Mesothelial cell of epicardium (in vitro differentiated cells): ENCODE results near the gene AP3B2. TPM values are rescaled to one million over a fixed set of nuclear protein-coding genes. Genes with fewer than 3 reads are reported as not detected.

Experiments used
- DNase-seq, 2 experiments: peaks; one replicate each; pipeline ENCODE4 v3.0.0; 2021; ENCODE audit warnings: low spot score in 2 of 2; ENCODE audit not compliant: unreplicated experiment in 2 of 2
- H3K27ac Mint-ChIP-seq: 2 replicates; pipeline ENCODE4 v1.8.0; 2021; ENCODE audit warnings: mixed read lengths
- H3K27me3 Mint-ChIP-seq: 2 replicates; pipeline ENCODE4 v1.8.0; 2021; ENCODE audit warnings: low read depth, mixed read lengths
- H3K36me3 Mint-ChIP-seq: 2 replicates; pipeline ENCODE4 v1.8.0; 2021; ENCODE audit warnings: mixed read lengths
- H3K4me1 Mint-ChIP-seq: 2 replicates; pipeline ENCODE4 v1.8.0; 2021; ENCODE audit warnings: mixed read lengths
- H3K4me3 Mint-ChIP-seq: 2 replicates; pipeline ENCODE4 v1.8.0; 2021; ENCODE audit warnings: mild to moderate bottlenecking, moderate library complexity, mixed read lengths
- H3K9me3 Mint-ChIP-seq: 2 replicates; pipeline ENCODE4 v1.8.0; 2021; ENCODE audit warnings: mixed read lengths
- CTCF ChIP-seq: fragments of 200-600 bp; sonication (generic); IDR thresholded peaks from one replicate; pipeline ENCODE4 v1.5.0; 2021; ENCODE audit warnings: antibody characterized with exemption; ENCODE audit not compliant: unreplicated experiment
- total RNA-seq: library from RNA; stranded (reverse); gene quantifications from 3 replicates; pipeline ENCODE4 v1.2.1, GENCODE V29; 2021

The AP3B2 gene
- total RNA-seq, 1 donor from 2014 or later: 1.3 TPM

GRCh38 chr15:82655606-82656005, 54.1 kb downstream of the AP3B2 start:
- Mint-ChIP-seq H3K4me1 (no peaks in the 10 kb centered on the region), H3K27me3 (peaks cover 80% of the 10 kb centered on the region), H3K9me3 (no peaks in the 10 kb centered on the region), H3K27ac (no peak overlapping the region), H3K4me3 (no peak overlapping the region), H3K36me3 (no peaks in the 10 kb centered on the region)
- no peak for TF ChIP-seq CTCF
- DNase-seq: no peak

DNA sequence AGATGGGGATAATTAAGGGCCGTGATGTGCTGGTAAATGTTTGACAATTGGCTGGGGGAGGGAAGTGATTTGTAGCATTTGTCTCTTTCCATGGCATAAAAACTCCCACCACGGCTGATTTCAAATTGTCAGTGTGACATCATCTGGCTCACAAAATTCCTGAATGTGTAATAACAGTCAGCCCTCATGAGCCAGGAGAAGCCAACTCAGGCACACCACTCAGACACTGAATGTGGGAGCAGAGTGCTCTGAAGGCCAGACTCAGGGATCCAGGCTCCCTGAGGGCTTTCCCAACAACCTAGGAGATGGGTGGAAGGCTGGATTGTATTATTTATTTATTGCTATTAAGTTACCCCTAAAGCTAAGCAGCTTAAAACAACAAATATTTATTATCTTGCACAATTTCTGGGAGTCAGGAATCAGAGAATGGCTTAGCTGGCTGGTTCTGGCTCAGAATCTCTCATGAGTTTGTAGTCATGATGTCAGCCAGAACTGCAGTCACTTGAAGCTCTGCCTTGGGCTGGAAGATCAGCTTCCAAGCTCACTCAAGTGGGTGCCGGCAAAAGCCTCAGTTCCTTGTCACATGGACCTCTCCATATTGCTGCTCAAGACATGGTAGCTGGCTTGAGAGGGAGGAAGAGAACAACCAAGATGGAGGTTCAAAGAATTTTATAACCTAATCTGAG, 56.0 kb downstream of the AP3B2 start:
- Mint-ChIP-seq H3K4me3 (no peak overlapping the region), H3K4me1 (no peaks in the 10 kb centered on the region)
- no peak for DNase-seq

GRCh38 chr15:82651708-82652107, 58.0 kb downstream of the AP3B2 start:
- Mint-ChIP-seq H3K36me3 (no peaks in the 10 kb centered on the region), H3K4me1 (peaks cover 5% of the 10 kb centered on the region), H3K27ac (no peak overlapping the region), H3K27me3 (peaks cover 85% of the 10 kb centered on the region), H3K4me3 (no peak overlapping the region), H3K9me3 (no peaks in the 10 kb centered on the region)
- TF ChIP-seq CTCF: no peak
- no peak for DNase-seq

More for the DNA sequence above, 56.0 kb downstream of the AP3B2 start:
- Mint-ChIP-seq H3K36me3 (no peaks in the 10 kb centered on the region), H3K9me3 (no peaks in the 10 kb centered on the region), H3K27me3 (peaks cover 85% of the 10 kb centered on the region), H3K27ac (no peak overlapping the region)
- no peak for TF ChIP-seq CTCF

GRCh38 chr15:82650046-82650670, 59.5 kb downstream of the AP3B2 start:
- TF ChIP-seq CTCF: no peak
- no peak overlapping the region for H3K4me3 Mint-ChIP-seq
- peaks cover 8% of the 10 kb centered on the region for H3K4me1 Mint-ChIP-seq
- no peaks in the 10 kb centered on the region for H3K9me3 Mint-ChIP-seq
- no peak overlapping the region for H3K27ac Mint-ChIP-seq
- H3K27me3 Mint-ChIP-seq: peaks cover 90% of the 10 kb centered on the region
- no peak for DNase-seq
- no peaks in the 10 kb centered on the region for H3K36me3 Mint-ChIP-seq

GRCh38 chr15:82649226-82649999, 60.3 kb downstream of the AP3B2 start:
- Mint-ChIP-seq H3K27ac (no peak overlapping the region), H3K36me3 (no peaks in the 10 kb centered on the region), H3K4me3 (no peak overlapping the region), H3K9me3 (no peaks in the 10 kb centered on the region), H3K27me3 (peaks cover 91% of the 10 kb centered on the region), H3K4me1 (peaks cover 8% of the 10 kb centered on the region)
- TF ChIP-seq CTCF: no peak
- no peak for DNase-seq
